B cell (primary cell): ENCODE data around the gene DIS3L2. TPM values are rescaled to one million over a fixed set of nuclear protein-coding genes. Genes with fewer than 3 reads are reported as not detected.

Experiments
- ATAC-seq: fragments of 200-7000 bp; cut with Tn5 transposase; one replicate; pipeline ENCODE4 v1.10.0; 2021; ENCODE audit warnings: low read depth, mild to moderate bottlenecking, moderate number of reproducible peaks, moderate library complexity
- CTCF ChIA-PET: fragments of 350-600 bp; sonication (Branson Sonifier 250); formaldehyde crosslinking; loops from one replicate; lab custom pipeline; 2021; ENCODE audit warnings: antibody characterized with exemption, inconsistent platforms; lab: Charles Lee
- POLR2A ChIA-PET: fragments of 350-600 bp; sonication (Branson Sonifier 250); formaldehyde crosslinking; loops from one replicate; lab custom pipeline; 2021; ENCODE audit warnings: antibody characterized with exemption; lab: Charles Lee
- DNase-seq: peaks from one replicate; pipeline ENCODE4 v3.0.0; 2013
- H2AFZ ChIP-seq: 2 replicates; pipeline ENCODE4 v1.6.1; 2012; ENCODE audit warnings: mild to moderate bottlenecking, low read depth, low read length; ENCODE audit not compliant: insufficient read depth, poor library complexity, severe bottlenecking
- H3K27ac ChIP-seq, 2 donors: 1 replicate in 1 of 2; 2 replicates in 1 of 2; pipeline ENCODE4 v1.5.1; 2012 to 2013; ENCODE audit warnings: low read length in 2 of 2, mild to moderate bottlenecking in 2 of 2, moderate library complexity in 1 of 2
- H3K27me3 ChIP-seq, 4 experiments: fragments of 200-600 bp in 1 of 4; sonication (generic) in 1 of 4; replicated peaks in 1 of 4; 1 replicate in 2 of 4; 2 replicates in 2 of 4; pipeline versions ENCODE4 v1.6.1 to v1.7.0; 2013 to 2016; ENCODE audit warnings: low read length in 3 of 4, mild to moderate bottlenecking in 2 of 4, mixed read lengths in 1 of 4, moderate library complexity in 1 of 4; ENCODE audit not compliant: insufficient read depth in 4 of 4, control insufficient read depth in 3 of 4; ENCODE audit errors: control extremely low read depth in 1 of 4
- H3K36me3 ChIP-seq, 2 experiments: replicated peaks in 1 of 2; 1 replicate in 1 of 2; 2 replicates in 1 of 2; pipeline versions ENCODE4 v1.6.1 to v1.7.1; 2013; ENCODE audit warnings: low read length in 1 of 2; ENCODE audit not compliant: insufficient read depth in 2 of 2, control insufficient read depth in 1 of 2; ENCODE audit errors: control extremely low read depth in 1 of 2, extremely low read depth in 1 of 2
- H3K4me1 ChIP-seq, 2 donors: fragments of 200-600 bp in 1 of 2; sonication (generic) in 1 of 2; 1 replicate in 1 of 2; 2 replicates in 1 of 2; pipeline versions ENCODE4 v1.5.1 to v1.6.1; 2013 to 2017; ENCODE audit warnings: low read length in 2 of 2; ENCODE audit not compliant: control insufficient read depth in 2 of 2, insufficient read depth in 2 of 2
- H3K4me2 ChIP-seq: replicated peaks from 2 replicates; pipeline ENCODE3; 2012; ENCODE audit warnings: mild to moderate bottlenecking, low read depth, low read length; ENCODE audit not compliant: poor library complexity, severe bottlenecking
- H3K4me3 ChIP-seq, 5 experiments: fragments of 200-600 bp in 1 of 5; sonication (generic) in 1 of 5; 1 replicate in 3 of 5; 2 replicates in 2 of 5; pipeline versions ENCODE4 v1.5.1 to v1.7.0; 2011 to 2016; ENCODE audit warnings: low read length in 4 of 5, mild to moderate bottlenecking in 4 of 5, low read depth in 2 of 5, control low read depth in 1 of 5, moderate library complexity in 1 of 5; ENCODE audit not compliant: insufficient read depth in 1 of 5; ENCODE audit errors: control extremely low read depth in 1 of 5, extremely low read depth in 1 of 5
- H3K79me2 ChIP-seq: fragments of 200-600 bp; sonication (generic); one replicate; pipeline ENCODE4 v1.6.0; 2016; ENCODE audit warnings: low read length; ENCODE audit not compliant: control insufficient read depth, insufficient read depth
- H3K9ac ChIP-seq: fragments of 200-600 bp; sonication (generic); 2 replicates; pipeline ENCODE4 v1.6.1; 2017; ENCODE audit warnings: mild to moderate bottlenecking, low read length, moderate library complexity
- H3K9me3 ChIP-seq, 3 donors: one replicate each; pipeline versions ENCODE4 v1.6.1 to v1.7.1; 2013; ENCODE audit warnings: low read length in 2 of 3; ENCODE audit not compliant: control insufficient read depth in 2 of 3, insufficient read depth in 1 of 3; ENCODE audit errors: control extremely low read depth in 1 of 3
- H4K20me1 ChIP-seq: 2 replicates; pipeline ENCODE4 v1.6.0; 2012; ENCODE audit warnings: mild to moderate bottlenecking, low read length; ENCODE audit not compliant: insufficient read depth, control insufficient read depth, poor library complexity, severe bottlenecking
- H3K27ac Mint-ChIP-seq: one replicate; pipeline ENCODE4 v1.8.0; 2021; ENCODE audit warnings: mixed read lengths
- H3K27me3 Mint-ChIP-seq: one replicate; pipeline ENCODE4 v1.8.0; 2021; ENCODE audit warnings: mixed read lengths
- H3K4me1 Mint-ChIP-seq: one replicate; pipeline ENCODE4 v1.8.0; 2021; ENCODE audit warnings: mixed read lengths
- H3K4me3 Mint-ChIP-seq: one replicate; pipeline ENCODE4 v1.8.0; 2021; ENCODE audit warnings: mixed read lengths
- H3K9me3 Mint-ChIP-seq: one replicate; pipeline ENCODE4 v1.8.0; 2022; ENCODE audit warnings: mixed read lengths; ENCODE audit not compliant: insufficient read depth
- CTCF ChIP-seq: fragments of 200-600 bp; IDR thresholded peaks from one replicate; pipeline ENCODE4 v1.8.0; 2022; ENCODE audit warnings: antibody characterized with exemption, mild to moderate bottlenecking
- EZH2 ChIP-seq: IDR thresholded peaks from 2 replicates; pipeline ENCODE4 v1.6.1; 2012; ENCODE audit warnings: borderline replicate concordance, low read depth, mild to moderate bottlenecking, moderate library complexity, low read length; ENCODE audit not compliant: insufficient read depth, poor library complexity, severe bottlenecking
- WGBS: methylation state at CpG from one replicate; pipeline ENCODE4 v1.1.5; 2013; ENCODE audit warnings: missing lambda C conversion rate; ENCODE audit not compliant: insufficient coverage; 5-methylcytosine and 5-hydroxymethylcytosine counted together
- intact Hi-C: fragments of 100-400 bp; cut with micrococcal nuclease; formaldehyde crosslinking; loops from one replicate; pipeline ENCODE4 v1.10.0; 2022
- polyA plus RNA-seq: library from polyadenylated mRNA; depleted of rRNA; stranded (reverse); fragments of >200 nt; gene quantifications from 2 replicates; pipeline ENCODE4 v1.2.3, GENCODE V29; 2012
- total RNA-seq, 2 donors: library from RNA; stranded (reverse); fragments of 120-200 nt in 1 of 2; gene quantifications; 1 replicate in 1 of 2; 2 replicates in 1 of 2; pipeline versions ENCODE4 v1.2.3 to v1.2.4, GENCODE V29; 2013 to 2022

The DIS3L2 gene
- total and polyA plus RNA-seq, 2 donors (not counting 1 experiment from before 2014, with no cell fraction given), result 34.5 to 70.1 TPM

GRCh38 chr2:231968820-231969219 is 7.3 kb downstream of the DIS3L2 start:
- no peak overlapping the region for H3K4me3 Mint-ChIP-seq
- no peaks in the 10 kb centered on the region for H3K27me3 ChIP-seq
- intact Hi-C loops, result no loop called here

GRCh38 chr2:231970461-231970860 is 8.9 kb downstream of the DIS3L2 start:
- CTCF ChIA-PET, result interaction anchor here (0.7 to 1.0 kb wide), 2 partner anchors 8 to 238 kb away, joined by 3 read pairs; no protein-coding TSS in a partner anchor
- POLR2A ChIA-PET, result no interaction called here
- whole genome bisulfite sequencing, result no CpG with 5 or more reads among the region's 3 CpGs

More at GRCh38 chr2:231968820-231969219, 7.3 kb downstream of the DIS3L2 start:
- ATAC-seq (no peak), DNase-seq (no peak)
- H3K27ac ChIP-seq, result no peak overlapping the region
- H2AFZ ChIP-seq, result no peak overlapping the region
- POLR2A ChIA-PET, result no interaction called here
- H3K9me3 ChIP-seq, result peaks cover 0 to 7% (median 3%) of the 10 kb centered on the region in 3 donors
- CTCF ChIA-PET, result no interaction called here
- WGBS, result no CpG with 5 or more reads among the region's 6 CpGs
- H4K20me1 ChIP-seq, result peaks cover 13% of the 10 kb centered on the region
- no peak for TF ChIP-seq EZH2
- TF ChIP-seq CTCF, result no peak
- Mint-ChIP-seq H3K27ac (no peak overlapping the region), H3K9me3 (peaks cover 6% of the 10 kb centered on the region), H3K27me3 (no peaks in the 10 kb centered on the region), H3K4me1 (peaks cover 25% of the 10 kb centered on the region)
- peaks cover 63% of the 10 kb centered on the region for H3K79me2 ChIP-seq
- no peaks in the 10 kb centered on the region for H3K4me1 ChIP-seq
- H3K36me3 ChIP-seq, result no peaks in the 10 kb centered on the region
- H3K4me3 ChIP-seq, result no peak overlapping the region
- no peak overlapping the region for H3K4me2 ChIP-seq
- no peak overlapping the region for H3K9ac ChIP-seq

More at GRCh38 chr2:231970461-231970860, 8.9 kb downstream of the DIS3L2 start:
- Mint-ChIP-seq H3K9me3 (peaks cover 6% of the 10 kb centered on the region), H3K27me3 (no peaks in the 10 kb centered on the region), H3K4me1 (peaks cover 16% of the 10 kb centered on the region), H3K4me3 (no peak overlapping the region), H3K27ac (no peak overlapping the region)
- no peak overlapping the region for H3K9ac ChIP-seq
- ATAC-seq (no peak), DNase-seq (no peak)
- intact Hi-C loops, result no loop called here
- no peak overlapping the region for H3K4me2 ChIP-seq
- no peaks in the 10 kb centered on the region for H3K27me3 ChIP-seq
- TF ChIP-seq CTCF (no peak), EZH2 (no peak)
- no peaks in the 10 kb centered on the region for H3K36me3 ChIP-seq
- no peak overlapping the region for H3K27ac ChIP-seq
- peaks cover 70% of the 10 kb centered on the region for H3K79me2 ChIP-seq
- peaks cover 0 to 7% (median 6%) of the 10 kb centered on the region in 3 donors for H3K9me3 ChIP-seq
- H2AFZ ChIP-seq, result no peak overlapping the region
- no peak overlapping the region for H3K4me3 ChIP-seq
- peaks cover 13% of the 10 kb centered on the region for H4K20me1 ChIP-seq
- H3K4me1 ChIP-seq, result no peaks in the 10 kb centered on the region
